Thoracic aorta (tissue), 2 donors: Measurements from ENCODE around the gene ATP23. TPM values are rescaled to one million over a fixed set of nuclear protein-coding genes. Genes with fewer than 3 reads are reported as not detected.

Experiments
- ATAC-seq: fragments of 150-250 bp; one replicate; pipeline ENCODE4 v1.8.0; 2017; ENCODE audit warnings: low read depth; ENCODE audit not compliant: insufficient number of reproducible peaks, low FRiP score
- DNase-seq: peaks from one replicate; pipeline ENCODE4 v3.0.0-alpha.2; 2020; ENCODE audit warnings: low spot score
- H3K27ac ChIP-seq, 2 donors: fragments of 200-600 bp; sonication (generic); 1 replicate in 1 of 2; 2 replicates in 1 of 2; pipeline ENCODE4 v1.5.1; 2016; ENCODE audit warnings: mild to moderate bottlenecking in 2 of 2, moderate library complexity in 2 of 2
- H3K27me3 ChIP-seq: fragments of 200-600 bp; sonication (generic); replicated peaks from 2 replicates; pipeline ENCODE4 v1.6.0; 2016; ENCODE audit warnings: mild to moderate bottlenecking; ENCODE audit not compliant: insufficient read depth
- H3K36me3 ChIP-seq: fragments of 200-600 bp; sonication (generic); one replicate; pipeline ENCODE4 v1.5.1; 2016
- H3K4me1 ChIP-seq, 2 donors: fragments of 200-600 bp; sonication (generic); 1 replicate in 1 of 2; 2 replicates in 1 of 2; pipeline versions ENCODE4 v1.5.1 to v1.6.0; 2016; ENCODE audit warnings: low read depth in 2 of 2, mild to moderate bottlenecking in 1 of 2; ENCODE audit not compliant: control insufficient read depth in 1 of 2
- H3K4me3 ChIP-seq: fragments of 200-600 bp; sonication (generic); 2 replicates; pipeline ENCODE4 v1.5.1; 2016; ENCODE audit warnings: mild to moderate bottlenecking
- H3K9me3 ChIP-seq: fragments of 200-600 bp; sonication (generic); 2 replicates; pipeline ENCODE4 v1.5.1; 2016
- CTCF ChIP-seq: fragments of 200-600 bp; sonication (generic); IDR thresholded peaks from one replicate; pipeline ENCODE4 v1.5.1; 2019; ENCODE audit warnings: antibody characterized with exemption
- total RNA-seq, 2 donors: library from RNA; depleted of rRNA; stranded (reverse); fragments of >200 nt; gene quantifications; one replicate each; pipeline versions ENCODE4 v1.1.0 to v1.2.3, GENCODE V29; 2016

ATP23 gene
- total RNA-seq, 2 donors from 2014 or later, result 4.4 to 7.4 TPM

- DNase-seq (no peak), ATAC-seq (no peak)
- Histone ChIP-seq H3K27ac (peak overlapping the region; percentile 98), H3K4me3 (peak overlapping the region; percentile 33), H3K27me3 (no peaks in the 10 kb centered on the region), H3K4me1 (peaks cover 58 to 80% of the 10 kb centered on the region in 2 donors), H3K9me3 (no peaks in the 10 kb centered on the region), H3K36me3 (no peaks in the 10 kb centered on the region)
- no peak for TF ChIP-seq CTCF
Measured at GRCh38 chr12:57898308-57898970, 42.9 kb upstream of the ATP23 start.

GRCh38 chr12:57899010-57899662 lies 42.2 kb upstream of the ATP23 start:
- H3K27ac ChIP-seq, result peak overlapping the region; percentile 98
- DNase-seq, result no peak
- H3K4me1 ChIP-seq, result peaks cover 53 to 73% of the 10 kb centered on the region in 2 donors
- H3K36me3 ChIP-seq, result no peaks in the 10 kb centered on the region
- peak overlapping the region; percentile 38 for H3K4me3 ChIP-seq
- no peak for TF ChIP-seq CTCF
- H3K27me3 ChIP-seq, result no peaks in the 10 kb centered on the region
- no peaks in the 10 kb centered on the region for H3K9me3 ChIP-seq
- peak; percentile 34 for ATAC-seq

- Histone ChIP-seq H3K4me1 (peaks cover 23 to 45% of the 10 kb centered on the region in 2 donors), H3K36me3 (no peaks in the 10 kb centered on the region), H3K4me3 (no peak overlapping the region), H3K9me3 (no peaks in the 10 kb centered on the region), H3K27me3 (no peaks in the 10 kb centered on the region), H3K27ac (peak overlapping the region; percentile 52)
- TF ChIP-seq CTCF, result no peak
- ATAC-seq (no peak), DNase-seq (no peak)
Measured at GRCh38 chr12:57902478-57902969, 38.8 kb upstream of the ATP23 start.

- no peak for TF ChIP-seq CTCF
- H3K27ac ChIP-seq, result no peak overlapping the region
- H3K36me3 ChIP-seq, result no peaks in the 10 kb centered on the region
- DNase-seq, result no peak
- ATAC-seq, result no peak
- peaks cover 6 to 26% of the 10 kb centered on the region in 2 donors for H3K4me1 ChIP-seq
- H3K4me3 ChIP-seq, result no peak overlapping the region
- H3K27me3 ChIP-seq, result no peaks in the 10 kb centered on the region
- H3K9me3 ChIP-seq, result no peaks in the 10 kb centered on the region
Measured at GRCh38 chr12:57904426-57904825, 36.9 kb upstream of the ATP23 start.
